Mesothelial cell of epicardium (in vitro differentiated cells): ENCODE data around the gene CELA1. TPM values are rescaled to one million over a fixed set of nuclear protein-coding genes. Genes with fewer than 3 reads are reported as not detected.

Experiments used
- DNase-seq, 2 experiments: peaks; one replicate each; pipeline ENCODE4 v3.0.0; 2021; ENCODE audit warnings: low spot score in 2 of 2; ENCODE audit not compliant: unreplicated experiment in 2 of 2
- H3K27ac Mint-ChIP-seq: 2 replicates; pipeline ENCODE4 v1.8.0; 2021; ENCODE audit warnings: mixed read lengths
- H3K27me3 Mint-ChIP-seq: 2 replicates; pipeline ENCODE4 v1.8.0; 2021; ENCODE audit warnings: low read depth, mixed read lengths
- H3K36me3 Mint-ChIP-seq: 2 replicates; pipeline ENCODE4 v1.8.0; 2021; ENCODE audit warnings: mixed read lengths
- H3K4me1 Mint-ChIP-seq: 2 replicates; pipeline ENCODE4 v1.8.0; 2021; ENCODE audit warnings: mixed read lengths
- H3K4me3 Mint-ChIP-seq: 2 replicates; pipeline ENCODE4 v1.8.0; 2021; ENCODE audit warnings: mild to moderate bottlenecking, moderate library complexity, mixed read lengths
- H3K9me3 Mint-ChIP-seq: 2 replicates; pipeline ENCODE4 v1.8.0; 2021; ENCODE audit warnings: mixed read lengths
- CTCF ChIP-seq: fragments of 200-600 bp; sonication (generic); IDR thresholded peaks from one replicate; pipeline ENCODE4 v1.5.0; 2021; ENCODE audit warnings: antibody characterized with exemption; ENCODE audit not compliant: unreplicated experiment
- total RNA-seq: library from RNA; stranded (reverse); gene quantifications from 3 replicates; pipeline ENCODE4 v1.2.1, GENCODE V29; 2021

CELA1 gene
- total RNA-seq, 1 donor from 2014 or later, result not detected

GRCh38 chr12:51281202-51281924 lies 65.1 kb downstream of the CELA1 start:
- H3K36me3 Mint-ChIP-seq, result no peaks in the 10 kb centered on the region
- no peak for DNase-seq
- H3K4me1 Mint-ChIP-seq, result no peaks in the 10 kb centered on the region
- TF ChIP-seq CTCF, result no peak
- no peak overlapping the region for H3K4me3 Mint-ChIP-seq
- no peaks in the 10 kb centered on the region for H3K27me3 Mint-ChIP-seq
- no peak overlapping the region for H3K27ac Mint-ChIP-seq
- no peaks in the 10 kb centered on the region for H3K9me3 Mint-ChIP-seq

Other genes starting within 250 kb of the CELA1 start
- 43.3 to 45.6 TPM (median 44.9 TPM) in 3 replicates for gene TFCP2, start 173.5 kb downstream of the CELA1 start, total RNA-seq
- 11.3 to 12.8 TPM (median 11.6 TPM) in 3 replicates for gene POU6F1, start 128.6 kb downstream of the CELA1 start, total RNA-seq
- gene DAZAP2, start 107.9 kb downstream of the CELA1 start, total RNA-seq, result 101 to 107 TPM (median 105 TPM) in 3 replicates
- 21.5 to 23.0 TPM (median 22.2 TPM) in 3 replicates for gene SMAGP, start 76.3 kb downstream of the CELA1 start, total RNA-seq
- 0.18 TPM in 1 of 3 replicates, not detected in the others for gene BIN2, start 22.5 kb downstream of the CELA1 start, total RNA-seq
- gene GALNT6, start 44.7 kb upstream of the CELA1 start, total RNA-seq, result 12.8 to 14.3 TPM (median 13.8 TPM) in 3 replicates
- gene SLC4A8, start 78.2 kb upstream of the CELA1 start, total RNA-seq, result 17.5 to 21.2 TPM (median 17.6 TPM) in 3 replicates
- 2.7 to 3.2 TPM (median 2.7 TPM) in 3 replicates for gene SCN8A, start 244.6 kb upstream of the CELA1 start, total RNA-seq